ENCODE results near the gene XYLT1.

The XYLT1 gene

DNA sequence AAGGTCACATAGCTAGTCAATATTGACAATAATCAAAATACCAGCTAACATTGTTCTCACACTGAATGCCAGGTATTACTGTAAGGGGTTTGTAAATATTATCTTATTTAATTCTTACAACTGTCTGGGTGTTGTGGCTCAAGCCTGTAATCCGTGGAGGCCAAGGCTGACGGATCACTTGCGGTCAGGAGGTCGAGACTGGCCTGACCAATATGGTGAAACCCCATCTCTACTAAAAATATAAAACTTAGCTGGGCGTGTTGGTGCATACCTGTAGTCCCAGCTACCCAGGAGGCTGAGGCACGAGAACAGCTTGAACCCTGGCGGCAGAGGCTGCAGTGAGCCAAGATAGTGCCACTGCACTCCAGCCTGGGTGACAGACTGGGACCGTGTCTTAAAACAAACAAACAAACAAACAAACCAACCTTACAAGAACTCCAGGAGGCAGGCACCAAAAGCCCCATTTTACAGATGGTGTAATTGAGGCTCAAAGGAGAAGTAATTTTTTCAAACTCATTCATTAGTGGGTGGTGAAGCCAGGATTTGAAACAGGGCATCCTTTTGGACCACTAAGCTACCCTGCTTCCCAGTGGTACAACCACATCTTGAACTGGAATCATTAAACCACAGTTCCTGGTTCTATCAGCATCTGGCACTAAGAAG, 104.3 kb downstream of the XYLT1 start:
- H3K27ac ChIP-seq (ENCODE audit: low read depth, low read length) = 0 out of 2 replicates have a peak overlapping the region, but pooled peaks have one; percentile 94
- no peaks in the 10 kb centered on the region for H3K27me3 ChIP-seq (ENCODE audit: insufficient read depth, low read length)
- peaks cover 66% of the 10 kb centered on the region for H3K4me1 ChIP-seq (ENCODE audit: control insufficient read depth, insufficient read depth, low read length, unreplicated experiment)
- H3K4me3 ChIP-seq (ENCODE audit: low read depth, low read length) = no peak overlapping the region
- no peak overlapping the region for H2AFZ ChIP-seq (ENCODE audit: low read length, unreplicated experiment)
- no peaks in the 10 kb centered on the region for H3K36me3 ChIP-seq (ENCODE audit: insufficient read depth, low read length)
- peaks cover 25% of the 10 kb centered on the region for H3K79me2 ChIP-seq (ENCODE audit: control insufficient read depth, insufficient read depth, low read length, unreplicated experiment)

- H3K79me2 ChIP-seq (ENCODE audit: control insufficient read depth, insufficient read depth, low read length, unreplicated experiment) = peaks cover 27% of the 10 kb centered on the region
- H3K27ac ChIP-seq (ENCODE audit: low read depth, low read length) = peak overlapping the region; percentile 94
- no peak overlapping the region for H2AFZ ChIP-seq (ENCODE audit: low read length, unreplicated experiment)
- no peaks in the 10 kb centered on the region for H3K27me3 ChIP-seq (ENCODE audit: insufficient read depth, low read length)
- peaks cover 70% of the 10 kb centered on the region for H3K4me1 ChIP-seq (ENCODE audit: control insufficient read depth, insufficient read depth, low read length, unreplicated experiment)
- H3K36me3 ChIP-seq (ENCODE audit: insufficient read depth, low read length) = no peaks in the 10 kb centered on the region
- H3K4me3 ChIP-seq (ENCODE audit: low read depth, low read length) = no peak overlapping the region
Measured at GRCh38 chr16:17365591-17366298, 105.0 kb downstream of the XYLT1 start.

DNA sequence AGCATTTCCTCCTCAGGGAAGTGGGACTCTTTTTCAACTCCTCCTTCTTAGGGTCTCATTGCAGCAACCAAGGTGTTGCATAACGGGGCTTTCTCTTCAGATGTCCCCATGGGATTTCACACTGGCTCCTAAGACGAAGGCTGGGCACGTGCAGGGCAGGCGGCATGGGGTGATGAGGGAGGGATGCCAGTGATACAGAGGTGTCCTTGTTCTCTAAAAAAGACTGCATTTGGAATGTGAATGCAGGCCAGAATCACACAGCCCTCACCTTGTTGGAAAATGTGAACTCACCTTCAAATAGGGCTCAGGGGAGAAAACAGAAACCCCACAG, 105.6 kb downstream of the XYLT1 start:
- H3K36me3 ChIP-seq (ENCODE audit: insufficient read depth, low read length) = no peaks in the 10 kb centered on the region
- peak overlapping the region; percentile 94 for H3K27ac ChIP-seq (ENCODE audit: low read depth, low read length)
- peaks cover 32% of the 10 kb centered on the region for H3K79me2 ChIP-seq (ENCODE audit: control insufficient read depth, insufficient read depth, low read length, unreplicated experiment)
- H3K27me3 ChIP-seq (ENCODE audit: insufficient read depth, low read length) = no peaks in the 10 kb centered on the region
- H3K4me1 ChIP-seq (ENCODE audit: control insufficient read depth, insufficient read depth, low read length, unreplicated experiment) = peaks cover 70% of the 10 kb centered on the region
- H2AFZ ChIP-seq (ENCODE audit: low read length, unreplicated experiment) = no peak overlapping the region
- H3K4me3 ChIP-seq (ENCODE audit: low read depth, low read length) = peak overlapping the region; percentile 52; the same call in 1 of the 2 replicates

DNA sequence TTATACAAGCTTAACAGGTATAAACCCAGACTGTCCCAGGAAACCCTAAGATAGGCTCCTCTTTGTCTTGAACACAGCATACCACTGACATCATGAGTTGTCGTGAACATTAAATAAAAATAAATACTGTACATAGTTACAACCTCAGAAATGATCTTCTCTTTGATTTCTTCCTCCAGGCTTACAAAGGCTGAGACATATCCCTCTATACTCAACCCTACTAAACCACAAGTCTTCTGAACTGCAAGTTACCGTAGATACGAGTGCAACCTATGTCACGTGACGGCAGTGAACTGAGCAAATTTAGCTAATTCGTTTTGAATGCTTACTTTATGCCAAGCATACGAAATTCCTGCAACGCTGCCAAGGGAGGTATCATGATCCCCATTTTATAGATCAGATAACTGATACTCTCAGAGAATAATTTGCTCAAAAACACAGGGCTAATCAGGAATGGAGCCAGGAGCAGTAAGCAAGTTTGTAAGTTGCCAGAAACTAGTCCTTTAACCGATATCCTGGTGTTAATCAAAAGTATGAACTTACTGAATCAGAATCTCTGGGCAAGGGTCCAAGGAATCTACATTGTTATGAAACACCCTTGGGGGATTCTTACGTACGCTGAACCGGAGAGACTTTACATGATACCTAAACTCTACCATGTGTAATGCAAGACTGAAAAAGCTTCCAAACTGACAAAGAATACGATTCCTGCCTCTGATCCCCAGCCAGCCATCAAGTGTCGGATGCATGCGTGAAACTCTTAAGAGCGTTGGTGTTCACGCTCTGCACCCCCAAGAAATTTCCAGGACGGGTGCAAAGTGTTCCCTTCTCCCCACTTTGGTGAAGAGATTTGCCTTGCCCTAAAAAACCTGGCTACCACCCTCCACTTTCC, 106.2 kb downstream of the XYLT1 start:
- H3K27ac ChIP-seq (ENCODE audit: low read depth, low read length) = peak overlapping the region; percentile 94

DNA sequence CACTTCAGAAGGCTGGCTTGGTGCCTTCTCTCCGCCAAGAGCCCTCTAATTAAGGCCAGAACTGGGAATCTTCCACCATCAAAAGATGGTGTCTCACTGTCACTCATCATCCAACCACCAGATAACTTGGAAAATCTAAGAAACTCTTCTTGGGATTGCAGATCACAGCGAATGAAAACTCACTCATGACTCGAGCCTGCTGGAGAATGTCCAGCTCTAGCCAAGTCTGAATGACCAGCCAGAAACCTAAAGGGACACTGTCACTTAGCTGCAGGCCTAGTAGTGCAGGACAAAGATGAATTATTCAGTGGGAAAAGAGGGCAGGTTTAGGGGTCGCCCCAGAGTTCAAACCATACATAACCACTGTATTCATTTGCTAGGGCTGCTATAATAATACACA, 107.8 kb downstream of the XYLT1 start:
- H3K36me3 ChIP-seq (ENCODE audit: insufficient read depth, low read length) = no peaks in the 10 kb centered on the region
- 0 out of 2 replicates have a peak overlapping the region, but pooled peaks have one; percentile 1 for H3K27ac ChIP-seq (ENCODE audit: low read depth, low read length)
- H3K27me3 ChIP-seq (ENCODE audit: insufficient read depth, low read length) = no peaks in the 10 kb centered on the region
- no peak overlapping the region for H2AFZ ChIP-seq (ENCODE audit: low read length, unreplicated experiment)
- H3K4me3 ChIP-seq (ENCODE audit: low read depth, low read length) = no peak overlapping the region
- peaks cover 84% of the 10 kb centered on the region for H3K4me1 ChIP-seq (ENCODE audit: control insufficient read depth, insufficient read depth, low read length, unreplicated experiment)
- H3K79me2 ChIP-seq (ENCODE audit: control insufficient read depth, insufficient read depth, low read length, unreplicated experiment) = peaks cover 46% of the 10 kb centered on the region

More for the DNA sequence above, 106.2 kb downstream of the XYLT1 start:
- Histone ChIP-seq H3K79me2 (ENCODE audit: control insufficient read depth, insufficient read depth, low read length, unreplicated experiment) (peaks cover 37% of the 10 kb centered on the region), H2AFZ (ENCODE audit: low read length, unreplicated experiment) (peak overlapping the region; percentile 23), H3K4me3 (ENCODE audit: low read depth, low read length) (peak overlapping the region; percentile 52), H3K27me3 (ENCODE audit: insufficient read depth, low read length) (no peaks in the 10 kb centered on the region), H3K36me3 (ENCODE audit: insufficient read depth, low read length) (no peaks in the 10 kb centered on the region), H3K4me1 (ENCODE audit: control insufficient read depth, insufficient read depth, low read length, unreplicated experiment) (peaks cover 74% of the 10 kb centered on the region)

DNA sequence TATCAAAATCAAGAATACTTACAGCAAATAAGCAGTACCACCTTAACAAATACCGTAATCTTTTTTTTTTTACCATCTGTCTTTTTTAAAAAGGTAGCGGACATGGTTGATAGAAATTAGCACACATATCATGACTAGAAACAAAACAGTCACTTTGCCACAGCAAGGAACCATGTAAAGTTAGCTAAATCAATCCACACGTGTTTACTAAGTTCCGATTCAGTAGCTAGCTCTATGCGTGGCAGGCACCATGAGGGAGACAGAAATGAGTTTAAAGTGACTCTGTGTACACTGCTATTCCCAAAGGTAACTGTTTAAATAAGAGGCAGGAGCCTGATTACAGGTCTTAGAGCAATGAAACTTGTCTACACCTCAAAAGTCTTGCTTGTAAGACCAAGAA, 108.6 kb downstream of the XYLT1 start:
- Histone ChIP-seq H3K4me3 (ENCODE audit: low read depth, low read length) (no peak overlapping the region), H3K36me3 (ENCODE audit: insufficient read depth, low read length) (no peaks in the 10 kb centered on the region), H2AFZ (ENCODE audit: low read length, unreplicated experiment) (no peak overlapping the region), H3K27me3 (ENCODE audit: insufficient read depth, low read length) (no peaks in the 10 kb centered on the region), H3K4me1 (ENCODE audit: control insufficient read depth, insufficient read depth, low read length, unreplicated experiment) (peaks cover 83% of the 10 kb centered on the region), H3K79me2 (ENCODE audit: control insufficient read depth, insufficient read depth, low read length, unreplicated experiment) (peaks cover 44% of the 10 kb centered on the region), H3K27ac (ENCODE audit: low read depth, low read length) (peak overlapping the region; percentile 63; the same call in 1 of the 2 replicates)

DNA sequence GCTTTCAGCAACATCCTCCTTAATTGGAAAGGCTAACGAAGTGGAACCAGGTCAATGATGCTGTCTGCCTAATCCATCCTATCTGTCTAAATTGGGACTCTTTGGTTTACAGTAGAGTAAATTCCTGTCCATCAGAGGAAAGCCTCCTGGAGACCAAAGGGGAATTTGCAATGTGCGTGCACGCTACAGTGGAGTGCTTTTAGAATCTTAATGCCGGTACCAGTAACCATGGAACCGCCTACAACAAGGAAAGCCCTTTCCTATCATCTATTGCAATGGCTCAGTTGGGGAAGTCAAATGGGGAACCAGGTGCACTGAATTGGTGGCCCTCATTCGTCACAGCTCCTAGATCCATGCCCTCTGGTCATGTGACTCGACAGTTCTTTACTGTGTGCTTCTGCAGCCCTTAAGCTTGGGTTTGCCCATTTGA, 110.1 kb downstream of the XYLT1 start:
- H3K36me3 ChIP-seq (ENCODE audit: insufficient read depth, low read length) = no peaks in the 10 kb centered on the region
- H3K27ac ChIP-seq (ENCODE audit: low read depth, low read length) = no peak overlapping the region
- H2AFZ ChIP-seq (ENCODE audit: low read length, unreplicated experiment) = no peak overlapping the region
- H3K4me1 ChIP-seq (ENCODE audit: control insufficient read depth, insufficient read depth, low read length, unreplicated experiment) = peaks cover 74% of the 10 kb centered on the region
- H3K4me3 ChIP-seq (ENCODE audit: low read depth, low read length) = no peak overlapping the region
- no peaks in the 10 kb centered on the region for H3K27me3 ChIP-seq (ENCODE audit: insufficient read depth, low read length)
- H3K79me2 ChIP-seq (ENCODE audit: control insufficient read depth, insufficient read depth, low read length, unreplicated experiment) = peaks cover 34% of the 10 kb centered on the region

- H3K27ac ChIP-seq (ENCODE audit: low read depth, low read length) = peak overlapping the region; percentile 48
Measured at GRCh38 chr16:17359788-17360390, 110.9 kb downstream of the XYLT1 start.

DNA sequence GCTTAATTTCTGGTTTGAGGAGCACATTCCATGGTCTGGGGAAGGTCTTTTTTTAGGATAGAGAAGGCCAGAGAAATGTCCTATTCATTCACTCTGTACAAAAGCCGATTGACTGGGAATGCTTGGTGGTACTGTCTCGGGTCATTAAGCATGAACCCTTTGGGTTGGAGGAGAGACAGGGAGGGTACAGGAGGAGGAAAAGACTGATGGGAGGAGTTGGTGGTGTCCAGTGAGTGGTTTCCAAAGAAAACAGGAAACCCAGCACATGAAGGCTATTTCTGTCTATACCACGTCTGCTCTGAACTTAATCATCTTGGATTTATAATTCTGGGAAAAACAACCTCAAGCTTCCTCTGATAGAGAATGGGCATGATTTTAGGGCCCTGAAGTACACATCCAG, 111.9 kb downstream of the XYLT1 start:
- Histone ChIP-seq H3K27me3 (ENCODE audit: insufficient read depth, low read length) (no peaks in the 10 kb centered on the region), H3K4me1 (ENCODE audit: control insufficient read depth, insufficient read depth, low read length, unreplicated experiment) (peaks cover 56% of the 10 kb centered on the region), H3K79me2 (ENCODE audit: control insufficient read depth, insufficient read depth, low read length, unreplicated experiment) (peaks cover 34% of the 10 kb centered on the region), H3K4me3 (ENCODE audit: low read depth, low read length) (no peak overlapping the region), H3K27ac (ENCODE audit: low read depth, low read length) (peak overlapping the region; percentile 48), H3K36me3 (ENCODE audit: insufficient read depth, low read length) (no peaks in the 10 kb centered on the region), H2AFZ (ENCODE audit: low read length, unreplicated experiment) (no peak overlapping the region)

More at GRCh38 chr16:17359788-17360390, 110.9 kb downstream of the XYLT1 start:
- Histone ChIP-seq H3K36me3 (ENCODE audit: insufficient read depth, low read length) (no peaks in the 10 kb centered on the region), H3K79me2 (ENCODE audit: control insufficient read depth, insufficient read depth, low read length, unreplicated experiment) (peaks cover 34% of the 10 kb centered on the region), H3K27me3 (ENCODE audit: insufficient read depth, low read length) (no peaks in the 10 kb centered on the region), H3K4me3 (ENCODE audit: low read depth, low read length) (peak overlapping the region; percentile 3; the same call in 1 of the 2 replicates), H3K4me1 (ENCODE audit: control insufficient read depth, insufficient read depth, low read length, unreplicated experiment) (peaks cover 66% of the 10 kb centered on the region), H2AFZ (ENCODE audit: low read length, unreplicated experiment) (peak overlapping the region; percentile 75)

DNA sequence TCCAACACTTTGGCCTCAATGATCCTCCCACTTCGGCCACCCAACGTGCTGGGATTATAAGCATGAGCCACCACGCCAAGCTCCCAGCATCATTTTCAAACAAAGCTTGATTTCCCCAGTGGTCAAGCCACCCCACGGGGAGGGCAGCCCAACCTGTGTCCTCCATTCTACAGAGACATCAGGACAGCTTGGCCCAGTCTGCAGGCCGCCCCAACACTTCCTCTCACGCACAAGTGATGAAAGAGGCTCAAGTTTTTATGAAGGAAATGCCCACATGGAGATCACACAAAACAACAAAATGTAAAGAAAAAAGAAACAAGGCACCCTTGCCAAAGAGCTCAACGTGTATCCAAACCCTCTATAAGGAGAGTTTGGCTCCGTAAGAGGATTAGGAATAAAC, 112.4 kb downstream of the XYLT1 start:
- Histone ChIP-seq H3K27ac (ENCODE audit: low read depth, low read length) (peak overlapping the region; percentile 17), H3K36me3 (ENCODE audit: insufficient read depth, low read length) (no peaks in the 10 kb centered on the region), H3K4me3 (ENCODE audit: low read depth, low read length) (no peak overlapping the region), H3K79me2 (ENCODE audit: control insufficient read depth, insufficient read depth, low read length, unreplicated experiment) (peaks cover 34% of the 10 kb centered on the region), H2AFZ (ENCODE audit: low read length, unreplicated experiment) (no peak overlapping the region), H3K27me3 (ENCODE audit: insufficient read depth, low read length) (no peaks in the 10 kb centered on the region), H3K4me1 (ENCODE audit: control insufficient read depth, insufficient read depth, low read length, unreplicated experiment) (peaks cover 52% of the 10 kb centered on the region)

All from ACC112 (cell line).